ELR (cell line): ENCODE results near the gene STK35.
"Not testable (repeated sequence)": the region's sequence is repeated elsewhere in the genome, so short reads cannot be mapped to it uniquely, and the experiment has no call there.

ENCODE experiments used
- DNase-seq: peaks from one replicate; pipeline ENCODE4 v3.0.0-alpha.2; 2015; ENCODE audit warnings: low read depth

The STK35 gene

GRCh38 chr20:2162823-2163166 is 61.2 kb downstream of the STK35 start:
- DNase-seq = no peak

GRCh38 chr20:2163312-2163711 is 61.7 kb downstream of the STK35 start:
- no peak for DNase-seq

- DNase-seq = no peak
Measured at GRCh38 chr20:2163757-2164156, 62.1 kb downstream of the STK35 start.

GRCh38 chr20:2164421-2164820 is 62.8 kb downstream of the STK35 start:
- DNase-seq = no peak

GRCh38 chr20:2164966-2165365 is 63.3 kb downstream of the STK35 start:
- no peak for DNase-seq

- DNase-seq = no peak
Measured at GRCh38 chr20:2165871-2166270, 64.2 kb downstream of the STK35 start.

GRCh38 chr20:2167112-2167511 is 65.5 kb downstream of the STK35 start:
- no peak for DNase-seq

GRCh38 chr20:2168946-2169345 is 67.3 kb downstream of the STK35 start:
- no peak for DNase-seq

GRCh38 chr20:2169456-2170088 is 67.9 kb downstream of the STK35 start:
- no peak for DNase-seq

- no peak for DNase-seq
Measured at GRCh38 chr20:2170404-2170803, 68.8 kb downstream of the STK35 start.

GRCh38 chr20:2171266-2171790 is 69.7 kb downstream of the STK35 start:
- no peak for DNase-seq

GRCh38 chr20:2171840-2172239 is 70.2 kb downstream of the STK35 start:
- DNase-seq = not testable (repeated sequence)

- peak; percentile 66 for DNase-seq
Measured at GRCh38 chr20:2172305-2173175, 70.9 kb downstream of the STK35 start.

- no peak for DNase-seq
Measured at GRCh38 chr20:2173186-2173585, 71.6 kb downstream of the STK35 start.

- DNase-seq = no peak
Measured at GRCh38 chr20:2174067-2174466, 72.4 kb downstream of the STK35 start.

- DNase-seq = no peak
Measured at GRCh38 chr20:2176946-2177345, 75.3 kb downstream of the STK35 start.

GRCh38 chr20:2178318-2179232 is 76.9 kb downstream of the STK35 start:
- DNase-seq = no peak

- DNase-seq = no peak
Measured at GRCh38 chr20:2179233-2179580, 77.6 kb downstream of the STK35 start.

GRCh38 chr20:2179949-2180348 is 78.3 kb downstream of the STK35 start:
- DNase-seq = no peak

GRCh38 chr20:2183381-2183780 is 81.8 kb downstream of the STK35 start:
- DNase-seq = no peak

- not testable (repeated sequence) for DNase-seq
Measured at GRCh38 chr20:2184933-2185332, 83.3 kb downstream of the STK35 start.

GRCh38 chr20:2195614-2196013 is 94.0 kb downstream of the STK35 start:
- no peak for DNase-seq
